Progenitor cell of endocrine pancreas (in vitro differentiated cells): ENCODE results near the gene TOR2A. TPM values are rescaled to one million over a fixed set of nuclear protein-coding genes. Genes with fewer than 3 reads are reported as not detected.

Experiments
- DNase-seq: peaks from one replicate; pipeline ENCODE4 v3.0.0; 2021; ENCODE audit warnings: low spot score; ENCODE audit not compliant: unreplicated experiment
- H3K27ac Mint-ChIP-seq: 2 replicates; pipeline ENCODE4 v1.8.0; 2021; ENCODE audit warnings: mild to moderate bottlenecking, moderate library complexity, mixed read lengths
- H3K27me3 Mint-ChIP-seq: 2 replicates; pipeline ENCODE4 v1.8.0; 2021; ENCODE audit warnings: mixed read lengths
- H3K36me3 Mint-ChIP-seq: 2 replicates; pipeline ENCODE4 v1.8.0; 2022; ENCODE audit warnings: mixed read lengths; ENCODE audit not compliant: insufficient read depth
- H3K4me1 Mint-ChIP-seq: 2 replicates; pipeline ENCODE4 v1.8.0; 2021; ENCODE audit warnings: low read depth, mixed read lengths
- H3K4me3 Mint-ChIP-seq: 2 replicates; pipeline ENCODE4 v1.8.0; 2021; ENCODE audit warnings: low read depth, mild to moderate bottlenecking, moderate library complexity, mixed read lengths
- H3K9me3 Mint-ChIP-seq: 2 replicates; pipeline ENCODE4 v1.8.0; 2021; ENCODE audit warnings: low read depth, mixed read lengths
- CTCF ChIP-seq: fragments of 200-600 bp; sonication (generic); IDR thresholded peaks from one replicate; pipeline ENCODE4 v1.5.0; 2021; ENCODE audit warnings: antibody characterized with exemption, mild to moderate bottlenecking; ENCODE audit not compliant: unreplicated experiment
- total RNA-seq: library from RNA; stranded (reverse); gene quantifications from 2 replicates; pipeline ENCODE4 v1.2.1, GENCODE V29; 2021

The TOR2A gene
- total RNA-seq, 1 donor from 2014 or later = 24.2 TPM

GRCh38 chr9:127728808-127729207 is 6.3 kb downstream of the TOR2A start:
- Mint-ChIP-seq H3K27ac (no peak overlapping the region), H3K4me1 (no peaks in the 10 kb centered on the region), H3K36me3 (no peaks in the 10 kb centered on the region), H3K4me3 (no peak overlapping the region), H3K9me3 (no peaks in the 10 kb centered on the region), H3K27me3 (no peaks in the 10 kb centered on the region)
- DNase-seq = no peak
- TF ChIP-seq CTCF = no peak

GRCh38 chr9:127726871-127727270 is 8.2 kb downstream of the TOR2A start:
- Mint-ChIP-seq H3K27ac (no peak overlapping the region), H3K9me3 (no peaks in the 10 kb centered on the region), H3K36me3 (no peaks in the 10 kb centered on the region), H3K27me3 (no peaks in the 10 kb centered on the region), H3K4me3 (no peak overlapping the region), H3K4me1 (no peaks in the 10 kb centered on the region)
- TF ChIP-seq CTCF = no peak
- DNase-seq = no peak

DNA sequence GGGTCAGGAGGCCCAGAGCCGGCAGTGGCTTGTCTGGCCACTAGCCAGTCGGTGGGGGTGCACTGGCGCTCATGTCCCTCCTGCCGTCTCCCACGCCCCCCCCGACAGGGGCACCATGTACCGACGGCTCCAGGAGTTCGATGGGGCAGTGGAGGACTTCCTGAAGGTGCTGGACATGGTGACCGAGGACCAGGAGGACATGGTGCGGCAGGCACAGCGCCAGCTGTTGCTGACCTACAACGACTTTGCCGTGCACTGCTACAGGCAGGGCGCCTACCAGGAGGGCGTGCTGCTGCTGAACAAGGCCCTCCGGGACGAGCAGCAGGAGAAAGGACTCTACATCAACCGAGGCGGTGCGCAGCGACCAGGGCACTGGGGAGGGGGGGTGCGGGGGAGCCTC is 11.1 kb downstream of the TOR2A start:
- no peak for TF ChIP-seq CTCF

DNA sequence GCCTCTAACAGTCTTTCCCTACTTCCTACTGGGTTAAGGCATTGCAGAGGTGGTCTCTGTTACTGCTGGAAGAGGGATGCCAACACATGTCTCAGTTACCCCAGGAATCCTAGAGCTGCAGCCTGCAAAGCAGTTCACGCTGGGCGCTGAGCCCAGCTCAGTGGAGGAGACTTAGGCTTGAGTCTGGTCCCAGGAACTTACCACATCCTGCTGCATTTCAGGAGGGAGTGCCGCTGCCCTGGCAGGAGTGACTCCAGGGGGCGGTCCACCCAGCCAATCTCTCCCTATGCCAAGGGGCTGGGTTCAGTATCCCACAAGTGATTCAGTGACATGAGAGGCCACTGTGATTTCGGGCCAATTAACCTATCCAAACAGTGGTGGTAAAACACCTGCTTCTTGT is 11.7 kb downstream of the TOR2A start:
- Mint-ChIP-seq H3K4me1 (no peaks in the 10 kb centered on the region), H3K27me3 (peaks cover 4% of the 10 kb centered on the region), H3K4me3 (no peak overlapping the region), H3K27ac (no peak overlapping the region), H3K9me3 (no peaks in the 10 kb centered on the region), H3K36me3 (no peaks in the 10 kb centered on the region)
- DNase-seq = no peak
- no peak for TF ChIP-seq CTCF

More for the DNA sequence above, 11.1 kb downstream of the TOR2A start:
- H3K4me1 Mint-ChIP-seq = no peaks in the 10 kb centered on the region
- peaks cover 4% of the 10 kb centered on the region for H3K27me3 Mint-ChIP-seq
- H3K9me3 Mint-ChIP-seq = no peaks in the 10 kb centered on the region
- H3K4me3 Mint-ChIP-seq = no peak overlapping the region
- no peaks in the 10 kb centered on the region for H3K36me3 Mint-ChIP-seq
- no peak for DNase-seq
- H3K27ac Mint-ChIP-seq = no peak overlapping the region

GRCh38 chr9:127723013-127723412 is 12.1 kb downstream of the TOR2A start:
- Mint-ChIP-seq H3K4me3 (no peak overlapping the region), H3K27ac (no peak overlapping the region), H3K36me3 (no peaks in the 10 kb centered on the region), H3K9me3 (no peaks in the 10 kb centered on the region), H3K27me3 (peaks cover 4% of the 10 kb centered on the region), H3K4me1 (no peaks in the 10 kb centered on the region)
- DNase-seq = no peak
- TF ChIP-seq CTCF = no peak
